SIG-M5 (cell line): ENCODE data around the gene CTPS2.

ENCODE experiments used
- DNase-seq: peaks from one replicate; lab custom pipeline; 2025; lab: John Stamatoyannopoulos, UW

Gene CTPS2

DNA sequence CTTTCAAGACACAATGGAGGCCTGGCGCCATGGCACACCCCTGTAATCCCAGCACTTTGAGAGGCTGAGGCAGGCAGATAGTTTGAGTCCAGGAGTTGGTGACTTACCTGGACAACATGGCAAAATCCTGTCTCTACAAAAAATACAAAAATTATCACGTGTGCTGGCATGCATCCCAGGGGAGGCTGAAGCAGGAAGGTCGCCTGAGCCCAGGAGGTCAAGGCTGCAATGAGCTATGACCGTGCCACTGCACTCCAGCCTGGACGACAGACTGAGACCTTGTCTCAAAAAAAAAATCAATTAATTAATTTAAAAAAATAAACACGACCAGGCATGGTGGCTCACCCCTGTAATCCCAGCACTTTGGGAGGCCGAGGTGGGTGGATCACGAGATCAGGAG is 2.0 kb upstream of the CTPS2 start:
- no peak for DNase-seq

- no peak for DNase-seq
Observed at GRCh38 chrX:16711893-16712547, 449 bp downstream of the CTPS2 start.

GRCh38 chrX:16711219-16711811 is 1.2 kb downstream of the CTPS2 start:
- DNase-seq, result no peak

GRCh38 chrX:16708016-16708415 is 4.5 kb downstream of the CTPS2 start:
- no peak for DNase-seq

DNA sequence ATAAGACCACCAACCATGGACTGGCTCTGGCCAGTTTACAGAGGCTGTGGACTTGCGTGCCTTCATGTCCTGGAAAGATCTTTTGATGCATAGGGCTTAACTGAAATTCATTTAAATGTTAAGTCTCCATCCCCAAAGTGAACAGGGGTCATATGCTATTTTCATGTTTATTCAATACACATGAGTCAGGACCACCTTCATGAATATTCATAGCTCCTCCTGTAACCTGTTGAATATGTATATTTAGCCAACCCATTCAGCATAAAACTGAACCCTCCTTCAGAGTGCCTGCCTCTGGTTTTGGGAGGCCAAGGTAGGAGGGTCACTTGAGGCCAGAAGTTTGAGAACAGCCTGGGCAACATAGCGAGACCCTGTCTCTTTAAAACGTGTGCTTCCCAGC is 7.1 kb downstream of the CTPS2 start:
- DNase-seq, result no peak

GRCh38 chrX:16702700-16703599 is 9.5 kb downstream of the CTPS2 start:
- DNase-seq, result no peak

GRCh38 chrX:16700734-16701133 is 11.7 kb downstream of the CTPS2 start:
- DNase-seq, result no peak

- no peak for DNase-seq
Observed at GRCh38 chrX:16699389-16699788, 13.1 kb downstream of the CTPS2 start.

GRCh38 chrX:16696956-16697355 is 15.5 kb downstream of the CTPS2 start:
- DNase-seq, result no peak

- DNase-seq, result no peak
Observed at GRCh38 chrX:16695079-16695676, 17.3 kb downstream of the CTPS2 start.

DNA sequence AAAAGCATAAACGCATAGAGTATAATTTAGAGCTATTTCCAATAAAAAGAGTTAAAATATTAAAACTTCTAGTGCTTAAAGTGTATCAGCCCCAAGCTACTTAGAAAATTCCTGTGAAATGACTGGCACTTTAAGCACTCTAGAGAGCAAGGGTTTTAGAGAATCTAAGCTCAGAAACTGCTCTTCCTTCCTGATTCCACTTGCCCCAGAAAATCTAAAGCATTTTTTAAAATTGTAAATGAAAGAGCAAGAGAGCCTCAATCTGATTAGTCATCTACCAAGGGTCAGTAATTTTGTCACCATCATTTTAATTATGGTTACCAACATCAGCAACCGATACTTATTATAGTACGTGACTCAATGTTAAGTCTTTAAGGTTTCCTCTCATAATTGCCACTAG is 25.0 kb downstream of the CTPS2 start:
- DNase-seq, result no peak

DNA sequence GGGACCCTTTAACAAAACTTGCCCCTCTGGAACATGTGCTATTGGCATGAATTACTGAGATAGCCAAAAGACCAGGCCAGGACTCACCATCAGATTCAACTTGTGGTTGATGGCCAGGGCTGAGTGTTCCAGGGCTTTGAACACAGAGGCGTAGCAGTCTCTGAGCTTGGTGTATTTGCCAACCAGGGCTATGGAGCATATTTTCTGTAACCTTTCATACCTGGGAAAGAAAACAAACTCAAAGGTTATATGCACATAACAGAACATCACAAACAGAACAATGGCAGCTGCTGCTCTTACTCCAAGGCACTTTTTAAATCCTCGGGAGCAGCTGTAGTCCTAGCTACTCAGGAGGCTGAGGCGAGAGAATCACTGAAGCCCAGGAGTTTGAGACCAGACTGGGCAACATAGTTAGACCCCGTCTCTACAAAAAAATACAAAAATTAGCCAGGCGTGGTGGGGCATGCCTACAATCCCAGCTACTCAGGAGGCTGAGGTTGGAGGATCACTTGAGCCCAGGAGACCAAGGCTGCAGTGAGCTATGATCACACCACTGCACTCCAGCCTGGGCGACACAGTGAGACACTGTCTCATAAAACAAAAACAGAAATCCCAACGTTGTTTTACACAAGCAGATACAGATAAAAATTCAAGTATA is 29.3 kb downstream of the CTPS2 start:
- DNase-seq, result no peak

DNA sequence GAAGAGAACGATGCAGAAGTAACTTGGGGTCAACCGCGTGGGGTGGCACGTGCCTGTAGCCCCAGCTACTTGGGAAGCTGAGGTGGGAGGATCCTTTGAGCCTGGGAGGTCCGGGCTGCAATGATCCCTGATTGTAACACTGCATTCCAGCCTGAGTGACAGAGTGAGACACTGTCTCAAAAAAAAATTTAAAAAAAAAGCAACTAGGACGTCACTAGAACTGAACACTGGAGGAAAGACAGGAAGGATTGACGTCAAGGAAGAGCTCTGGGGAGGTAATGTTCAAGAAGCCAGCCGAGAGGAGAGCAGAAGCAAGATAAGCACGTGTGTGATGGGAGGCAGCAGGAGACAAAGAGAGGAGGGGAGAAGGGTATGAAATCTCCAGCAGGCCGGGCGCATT is 33.8 kb downstream of the CTPS2 start:
- DNase-seq, result no peak

DNA sequence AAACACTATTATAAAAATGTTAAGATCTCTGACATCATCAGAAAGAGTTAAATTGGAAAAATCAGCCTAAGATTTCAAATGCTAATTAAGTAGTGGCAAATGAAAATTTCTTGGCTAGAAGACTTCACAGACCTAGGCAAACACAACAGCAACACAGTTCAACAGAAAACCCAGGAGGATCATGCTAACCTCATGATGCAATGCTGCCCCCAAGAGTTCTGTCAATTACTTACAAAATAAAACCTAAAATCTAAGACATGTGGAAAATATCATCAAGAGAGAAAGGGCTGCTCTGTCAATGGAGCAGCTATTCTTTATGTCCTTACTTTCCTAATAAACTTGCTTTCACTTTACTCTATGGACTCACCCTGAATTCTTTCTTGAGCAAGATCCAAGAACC is 41.5 kb downstream of the CTPS2 start:
- no peak for DNase-seq

DNA sequence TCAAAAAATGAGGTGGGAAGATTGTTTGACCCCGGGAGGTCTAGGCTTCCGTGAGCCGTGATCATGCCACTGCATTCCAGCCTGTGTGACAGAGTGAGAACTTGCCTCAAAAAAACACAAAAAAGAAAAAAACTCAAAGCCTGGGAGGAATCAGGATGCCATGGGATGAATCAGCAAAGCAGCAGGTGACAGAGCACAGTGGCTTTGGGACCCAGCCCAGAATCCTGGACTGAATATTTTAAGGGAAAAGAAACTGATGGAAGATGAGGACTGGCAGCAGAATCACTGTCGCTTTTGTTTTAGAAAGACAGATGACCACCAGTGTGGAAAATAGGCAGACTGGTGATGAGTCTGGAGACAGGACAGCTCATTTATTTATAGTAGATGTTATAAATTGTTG is 45.9 kb downstream of the CTPS2 start:
- no peak for DNase-seq

DNA sequence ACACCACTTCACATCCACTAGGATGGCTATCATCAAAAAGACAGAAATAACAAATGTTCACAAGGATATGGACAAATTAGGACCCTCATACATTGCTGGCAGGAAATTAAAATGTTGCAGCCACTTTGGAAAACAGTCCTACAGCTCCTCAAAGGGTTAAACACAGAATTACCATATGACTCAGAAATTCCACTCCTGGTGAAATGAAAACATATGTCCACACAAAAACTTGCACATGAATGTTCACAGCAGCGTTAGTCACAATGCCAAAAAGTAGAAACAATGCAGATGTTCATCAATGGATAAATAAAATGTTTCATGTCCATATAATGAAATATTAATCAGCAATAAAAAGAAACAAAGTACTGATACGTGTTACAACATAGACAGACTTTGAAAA is 47.4 kb downstream of the CTPS2 start:
- no peak for DNase-seq

- DNase-seq, result no peak
Observed at GRCh38 chrX:16664626-16665025, 47.8 kb downstream of the CTPS2 start.

- DNase-seq, result no peak
Observed at GRCh38 chrX:16664074-16664473, 48.4 kb downstream of the CTPS2 start.

- no peak for DNase-seq
Observed at GRCh38 chrX:16662402-16662801, 50.1 kb downstream of the CTPS2 start.

DNA sequence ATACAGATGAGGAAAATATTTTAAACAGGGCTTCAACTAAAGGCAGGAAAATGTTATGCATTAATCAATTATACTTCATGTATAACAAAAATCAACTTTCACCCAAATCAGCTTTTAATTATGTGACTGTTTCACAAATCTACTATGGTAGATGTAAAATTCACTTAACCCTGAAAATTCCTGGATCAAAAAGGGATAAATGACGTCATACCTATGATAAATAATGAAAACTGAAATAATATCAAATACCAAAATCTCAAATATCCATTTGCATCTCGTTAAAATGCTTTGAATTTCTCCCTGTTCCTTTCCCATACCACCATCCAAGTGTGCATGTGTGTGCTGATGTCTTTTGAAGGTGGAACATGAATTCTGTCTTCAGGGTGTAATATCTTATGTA is 51.0 kb downstream of the CTPS2 start:
- no peak for DNase-seq

- DNase-seq, result no peak
Observed at GRCh38 chrX:16659321-16659720, 53.1 kb downstream of the CTPS2 start.

DNA sequence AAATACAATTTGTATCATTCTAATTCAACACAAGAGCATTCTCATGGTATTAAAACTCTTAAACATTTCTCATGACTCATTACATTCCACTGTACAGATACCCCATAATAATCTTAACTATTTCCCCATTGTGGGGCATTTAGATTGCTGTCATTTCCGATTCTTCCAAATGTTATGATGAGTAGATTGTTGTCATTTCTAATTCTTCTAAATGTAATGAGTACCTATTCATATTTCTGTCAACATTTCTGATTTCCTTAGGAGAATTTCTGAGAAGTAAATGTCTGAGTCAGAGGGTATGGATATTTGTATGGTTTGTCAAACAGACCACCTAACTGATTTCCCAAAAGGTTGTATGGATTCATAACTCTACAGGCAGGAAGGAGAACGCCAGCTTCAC is 54.2 kb downstream of the CTPS2 start:
- no peak for DNase-seq
